Fibroblast of lung (primary cell): Measurements from ENCODE around the gene TGM5. TPM values are rescaled to one million over a fixed set of nuclear protein-coding genes. Genes with fewer than 3 reads are reported as not detected.

Experiments used
- DNase-seq, 2 donors: peaks; one replicate each; pipeline versions ENCODE4 v3.0.0 to v3.0.0-alpha.2; 2010; ENCODE audit warnings: low read depth in 2 of 2
- H2AFZ ChIP-seq: 2 replicates; pipeline ENCODE4 v1.5.1; 2012; ENCODE audit warnings: low read length, control low read depth, inconsistent platforms
- H3K27ac ChIP-seq: 2 replicates; pipeline ENCODE4 v1.5.1; 2011; ENCODE audit warnings: low read length, control low read depth; ENCODE audit not compliant: insufficient read depth
- H3K27me3 ChIP-seq: 2 replicates; pipeline ENCODE4 v1.5.1; 2011; ENCODE audit warnings: mild to moderate bottlenecking, low read length; ENCODE audit not compliant: control insufficient read depth, insufficient read depth
- H3K36me3 ChIP-seq: 2 replicates; pipeline ENCODE4 v1.5.1; 2011; ENCODE audit warnings: low read length; ENCODE audit not compliant: control insufficient read depth, insufficient read depth
- H3K4me1 ChIP-seq: 2 replicates; pipeline ENCODE4 v1.5.1; 2011; ENCODE audit warnings: low read length; ENCODE audit not compliant: control insufficient read depth, insufficient read depth; ENCODE audit errors: extremely low read depth
- H3K4me2 ChIP-seq: 2 replicates; pipeline ENCODE4 v1.5.1; 2011; ENCODE audit warnings: low read length, control low read depth; ENCODE audit not compliant: insufficient read depth; ENCODE audit errors: extremely low read depth
- H3K4me3 ChIP-seq, 4 experiments: fragments of 200-600 bp in 1 of 4; sonication (generic) in 1 of 4; replicated peaks in 1 of 4; 2 replicates each; pipeline ENCODE4 v1.5.1; 2011 to 2016; ENCODE audit warnings: low read length in 4 of 4, low read depth in 3 of 4, mild to moderate bottlenecking in 3 of 4, control low read depth in 2 of 4, inconsistent platforms in 1 of 4, mixed read lengths in 1 of 4; ENCODE audit not compliant: insufficient read depth in 1 of 4; ENCODE audit errors: control extremely low read depth in 1 of 4
- H3K79me2 ChIP-seq: 2 replicates; pipeline ENCODE4 v1.5.1; 2012; ENCODE audit warnings: mild to moderate bottlenecking, low read length, inconsistent platforms; ENCODE audit not compliant: control insufficient read depth, insufficient read depth
- H3K9ac ChIP-seq: 2 replicates; pipeline ENCODE4 v1.5.1; 2011; ENCODE audit warnings: mild to moderate bottlenecking, low read length, control low read depth; ENCODE audit not compliant: insufficient read depth
- H3K9me3 ChIP-seq: 2 replicates; pipeline ENCODE4 v1.5.1; 2012; ENCODE audit warnings: low read depth, low read length; ENCODE audit not compliant: control insufficient read depth, insufficient read depth
- H4K20me1 ChIP-seq: 2 replicates; pipeline ENCODE4 v1.5.1; 2011; ENCODE audit warnings: low read length; ENCODE audit not compliant: control insufficient read depth, insufficient read depth; ENCODE audit errors: extremely low read depth
- EZH2 ChIP-seq: IDR thresholded peaks from 2 replicates; pipeline ENCODE4 v1.5.1; 2012; ENCODE audit warnings: low read length, control low read depth, mild to moderate bottlenecking; ENCODE audit errors: missing control alignments
- polyA plus RNA-seq, 2 donors: library from polyadenylated mRNA; depleted of rRNA in 1 of 2; stranded (reverse) in 1 of 2; unstranded in 1 of 2; fragments of >200 nt; gene quantifications; 2 replicates each; pipeline ENCODE4 v1.2.1, GENCODE V29; 2011 to 2012; ENCODE audit warnings: missing spikeins in 1 of 2
- total RNA-seq: library from RNA; depleted of rRNA; stranded (reverse); fragments of >200 nt; gene quantifications from 2 replicates; pipeline ENCODE4 v1.2.1, GENCODE V29; 2014
- TF ChIP-seq, protein P1 (sequence below), 2 donors: IDR thresholded peaks in 1 of 2; conservative IDR thresholded peaks in 1 of 2; 1 replicate in 1 of 2; 2 replicates in 1 of 2; pipeline ENCODE4 v1.5.1; 2011 to 2012; ENCODE audit warnings: low read length in 2 of 2, control low read depth in 1 of 2, inconsistent platforms in 1 of 2, low read depth in 1 of 2, mild to moderate bottlenecking in 1 of 2

Gene TGM5
- total and polyA plus RNA-seq, 2 donors (not counting 1 experiment from before 2014, with no cell fraction given): under 0.01 to 0.03 TPM

DNA sequence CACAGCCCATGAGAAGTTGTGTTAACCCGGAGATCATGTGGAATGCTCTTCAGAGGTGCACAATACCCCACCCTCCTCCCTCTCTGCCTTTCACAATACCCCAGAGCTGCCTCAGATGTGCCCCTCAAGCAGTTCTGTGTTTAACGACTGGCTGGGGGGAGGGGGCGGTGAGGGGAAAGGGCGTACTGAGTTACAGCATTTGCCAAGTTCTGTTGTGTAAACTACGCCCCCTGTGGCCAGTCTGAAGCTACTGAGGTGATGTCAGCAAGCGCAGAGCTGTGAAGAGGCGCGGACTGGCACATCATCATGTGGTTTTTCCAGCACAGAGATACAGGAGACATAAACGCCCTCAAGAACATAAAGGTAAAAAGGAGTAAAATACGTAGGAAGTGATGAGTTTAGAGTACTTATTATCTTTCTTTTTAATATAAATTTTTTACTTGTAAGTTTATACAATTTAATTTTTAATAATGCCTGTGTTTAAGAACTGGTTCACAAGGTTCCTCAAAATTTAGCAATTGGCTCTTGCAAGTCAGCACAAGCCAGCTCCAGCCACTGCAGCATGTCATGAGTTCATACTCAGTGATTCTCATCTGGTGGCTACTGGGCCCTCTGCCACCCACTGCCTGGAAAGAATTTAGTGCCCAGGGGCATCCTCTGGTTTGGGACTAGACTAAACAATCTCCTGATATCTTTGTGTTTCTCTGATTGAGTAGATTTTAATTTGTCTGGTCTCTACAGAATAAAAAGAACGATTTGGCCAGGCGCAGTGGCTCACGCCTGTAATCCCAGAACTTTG is 47.6 kb downstream of the TGM5 start:
- no peak overlapping the region for H2AFZ ChIP-seq
- H3K4me2 ChIP-seq: no peak overlapping the region
- no peaks in the 10 kb centered on the region for H3K36me3 ChIP-seq
- H3K27me3 ChIP-seq: peaks cover 10% of the 10 kb centered on the region
- H3K4me3 ChIP-seq: no peak overlapping the region
- TF ChIP-seq, protein P1, sequence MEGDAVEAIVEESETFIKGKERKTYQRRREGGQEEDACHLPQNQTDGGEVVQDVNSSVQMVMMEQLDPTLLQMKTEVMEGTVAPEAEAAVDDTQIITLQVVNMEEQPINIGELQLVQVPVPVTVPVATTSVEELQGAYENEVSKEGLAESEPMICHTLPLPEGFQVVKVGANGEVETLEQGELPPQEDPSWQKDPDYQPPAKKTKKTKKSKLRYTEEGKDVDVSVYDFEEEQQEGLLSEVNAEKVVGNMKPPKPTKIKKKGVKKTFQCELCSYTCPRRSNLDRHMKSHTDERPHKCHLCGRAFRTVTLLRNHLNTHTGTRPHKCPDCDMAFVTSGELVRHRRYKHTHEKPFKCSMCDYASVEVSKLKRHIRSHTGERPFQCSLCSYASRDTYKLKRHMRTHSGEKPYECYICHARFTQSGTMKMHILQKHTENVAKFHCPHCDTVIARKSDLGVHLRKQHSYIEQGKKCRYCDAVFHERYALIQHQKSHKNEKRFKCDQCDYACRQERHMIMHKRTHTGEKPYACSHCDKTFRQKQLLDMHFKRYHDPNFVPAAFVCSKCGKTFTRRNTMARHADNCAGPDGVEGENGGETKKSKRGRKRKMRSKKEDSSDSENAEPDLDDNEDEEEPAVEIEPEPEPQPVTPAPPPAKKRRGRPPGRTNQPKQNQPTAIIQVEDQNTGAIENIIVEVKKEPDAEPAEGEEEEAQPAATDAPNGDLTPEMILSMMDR (conservative IDR thresholded peaks at IDR 0.05 in 1 of 2, IDR thresholded peaks at IDR 0.05 in 1 of 2; ENCODE audit: low read depth in 1 of 2, low read length in 2 of 2): peak; percentile 9 to 31
- no peak for TF ChIP-seq EZH2
- H3K79me2 ChIP-seq: no peaks in the 10 kb centered on the region
- H4K20me1 ChIP-seq: no peaks in the 10 kb centered on the region
- no peaks in the 10 kb centered on the region for H3K9me3 ChIP-seq
- peak; percentile 17 to 32 for DNase-seq
- no peak overlapping the region for H3K27ac ChIP-seq
- H3K9ac ChIP-seq: no peak overlapping the region
- H3K4me1 ChIP-seq: no peaks in the 10 kb centered on the region

DNA sequence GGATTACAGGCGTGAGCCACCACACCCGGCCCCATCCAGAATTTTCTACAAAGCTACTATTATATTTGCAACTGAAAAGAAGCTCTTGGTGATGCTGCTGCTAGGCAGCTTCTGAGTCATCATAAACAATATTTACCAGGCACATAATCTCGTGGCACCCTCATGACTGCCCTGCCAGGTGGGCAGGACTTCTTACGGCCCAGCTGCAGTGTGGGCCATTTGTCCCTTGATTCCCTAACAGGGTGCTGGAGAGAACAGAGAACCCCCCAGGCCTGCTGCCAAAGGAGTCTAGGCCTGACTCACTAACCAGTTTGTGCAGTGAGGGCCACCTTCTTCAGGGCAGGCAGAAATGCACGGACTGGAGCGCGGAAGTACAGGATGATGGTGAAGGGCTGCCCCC is 50.8 kb downstream of the TGM5 start:
- Histone ChIP-seq H3K9me3 (no peaks in the 10 kb centered on the region), H3K4me1 (no peaks in the 10 kb centered on the region), H3K4me2 (no peak overlapping the region), H4K20me1 (no peaks in the 10 kb centered on the region), H3K36me3 (no peaks in the 10 kb centered on the region), H3K9ac (no peak overlapping the region), H2AFZ (no peak overlapping the region), H3K4me3 (no peak overlapping the region), H3K27ac (no peak overlapping the region), H3K79me2 (no peaks in the 10 kb centered on the region), H3K27me3 (peaks cover 8% of the 10 kb centered on the region)
- DNase-seq: peak in 1 of 2 donors; percentile 26
- TF ChIP-seq, protein P1 (conservative IDR thresholded peaks at IDR 0.05 in 1 of 2, IDR thresholded peaks at IDR 0.05 in 1 of 2; ENCODE audit: low read depth in 1 of 2, low read length in 2 of 2): no peak
- no peak for TF ChIP-seq EZH2

GRCh38 chr15:43214592-43215295 is 52.0 kb downstream of the TGM5 start:
- DNase-seq: no peak
- TF ChIP-seq EZH2: no peak
- no peaks in the 10 kb centered on the region for H3K4me1 ChIP-seq
- H3K9ac ChIP-seq: no peak overlapping the region
- no peak overlapping the region for H3K4me2 ChIP-seq
- no peak overlapping the region for H2AFZ ChIP-seq
- no peaks in the 10 kb centered on the region for H3K36me3 ChIP-seq
- no peaks in the 10 kb centered on the region for H3K9me3 ChIP-seq
- no peaks in the 10 kb centered on the region for H3K79me2 ChIP-seq
- H4K20me1 ChIP-seq: no peaks in the 10 kb centered on the region
- no peak overlapping the region for H3K4me3 ChIP-seq
- peaks cover 8% of the 10 kb centered on the region for H3K27me3 ChIP-seq
- no peak overlapping the region for H3K27ac ChIP-seq
